Esophagus squamous epithelium (tissue), 5 donors: ENCODE results near the gene ZC3H13. TPM values are rescaled to one million over a fixed set of nuclear protein-coding genes. Genes with fewer than 3 reads are reported as not detected.

Source experiments
- DNase-seq: peaks from one replicate; lab custom pipeline; 2025; lab: John Stamatoyannopoulos, UW
- H3K27ac ChIP-seq, 4 donors: fragments of 200-600 bp; sonication (generic); one replicate each; pipeline ENCODE4 v1.5.1; 2016 to 2019; ENCODE audit warnings: mild to moderate bottlenecking in 1 of 4
- H3K27me3 ChIP-seq, 4 donors: fragments of 200-600 bp; sonication (generic); 1 replicate in 3 of 4; 2 replicates in 1 of 4; pipeline versions ENCODE4 v1.5.1 to v1.6.0; 2017 to 2021; ENCODE audit warnings: antibody characterized with exemption in 1 of 4
- H3K36me3 ChIP-seq, 3 donors: fragments of 200-600 bp; sonication (generic); one replicate each; pipeline ENCODE4 v1.5.1; 2016 to 2019
- H3K4me1 ChIP-seq, 3 donors: fragments of 200-600 bp; sonication (generic); one replicate each; pipeline ENCODE4 v1.5.1; 2017 to 2019
- H3K4me3 ChIP-seq, 4 donors: fragments of 200-600 bp; sonication (generic); 1 replicate in 3 of 4; 2 replicates in 1 of 4; pipeline ENCODE4 v1.5.1; 2016 to 2019; ENCODE audit warnings: mild to moderate bottlenecking in 2 of 4, moderate library complexity in 1 of 4
- H3K9me3 ChIP-seq, 3 donors: fragments of 200-600 bp; sonication (generic); one replicate each; pipeline ENCODE4 v1.5.1; 2016 to 2019
- CTCF ChIP-seq, 6 experiments: fragments of 450-650 bp in 4 of 6; fragments of 200-600 bp in 2 of 6; sonication (generic) in 2 of 6; IDR thresholded peaks; one replicate each; pipeline ENCODE4 v1.5.1; 2016 to 2019; ENCODE audit warnings: antibody characterized with exemption in 6 of 6, mild to moderate bottlenecking in 4 of 6, moderate library complexity in 4 of 6
- POLR2A ChIP-seq, 4 donors: fragments of 450-650 bp; IDR thresholded peaks; one replicate each; pipeline ENCODE4 v1.6.1; 2017; ENCODE audit warnings: antibody characterized with exemption in 4 of 4, mild to moderate bottlenecking in 4 of 4, moderate library complexity in 3 of 4
- WGBS, 2 donors: methylation state at CpG; one replicate each; pipeline ENCODE4 v1.1.5; 2018; 5-methylcytosine and 5-hydroxymethylcytosine counted together
- intact Hi-C: fragments of 100-400 bp; cut with DNase I; formaldehyde crosslinking; loops from one replicate; pipeline ENCODE4 v1.15.0; 2022
- total RNA-seq, 4 donors: library from RNA; depleted of rRNA; stranded (reverse); fragments of >200 nt; gene quantifications; one replicate each; pipeline ENCODE4 v1.1.0, GENCODE V29; 2016
- donor health status: DM: yes; HTN: yes; CAD: no.

Gene ZC3H13
- total RNA-seq, 4 donors from 2014 or later, result 12.4 to 28.8 (median 15.3) TPM

GRCh38 chr13:46041419-46041839 lies 11.1 kb downstream of the ZC3H13 start:
- H3K27me3 ChIP-seq, result no peaks in the 10 kb centered on the region
- no peak for TF ChIP-seq POLR2A (IDR thresholded peaks at IDR 0.05)
- no peak for TF ChIP-seq CTCF (IDR thresholded peaks at IDR 0.05)
- DNase-seq, result no peak
- no peaks in the 10 kb centered on the region for H3K4me1 ChIP-seq
- WGBS, 2 donors, result 89 to 95% methylated on average over 4 of the region's 4 CpGs
- intact Hi-C loops, result no loop called here
- no peaks in the 10 kb centered on the region for H3K9me3 ChIP-seq
- peaks cover 0 to 62% (median 5%) of the 10 kb centered on the region in 3 donors for H3K36me3 ChIP-seq
- no peak overlapping the region for H3K4me3 ChIP-seq
- H3K27ac ChIP-seq, result no peak overlapping the region

- Histone ChIP-seq H3K27ac (no peak overlapping the region), H3K4me3 (no peak overlapping the region), H3K9me3 (no peaks in the 10 kb centered on the region), H3K36me3 (peaks cover 0 to 69% (median 5%) of the 10 kb centered on the region in 3 donors), H3K27me3 (no peaks in the 10 kb centered on the region), H3K4me1 (no peaks in the 10 kb centered on the region)
- no peak for DNase-seq
- TF ChIP-seq POLR2A (IDR thresholded peaks at IDR 0.05), result no peak
- 75 to 77% methylated on average over 2 of the region's 2 CpGs for WGBS, 2 donors
- intact Hi-C loops, result no loop called here
These were observed 11.8 kb downstream of the ZC3H13 start for GRCh38 chr13:46040763-46041162.

GRCh38 chr13:46039411-46040182 lies 12.9 kb downstream of the ZC3H13 start:
- Histone ChIP-seq H3K4me3 (no peak overlapping the region), H3K36me3 (peaks cover 0 to 80% (median 5%) of the 10 kb centered on the region in 3 donors), H3K4me1 (no peaks in the 10 kb centered on the region), H3K27ac (no peak overlapping the region), H3K27me3 (no peaks in the 10 kb centered on the region), H3K9me3 (no peaks in the 10 kb centered on the region)
- TF ChIP-seq CTCF (IDR thresholded peaks at IDR 0.05), result no peak
- TF ChIP-seq POLR2A (IDR thresholded peaks at IDR 0.05), result no peak
- DNase-seq, result no peak
- WGBS, 2 donors, result 91 to 92% methylated on average over 6 of the region's 6 CpGs
- intact Hi-C loops, result no loop called here

- no peaks in the 10 kb centered on the region for H3K27me3 ChIP-seq
- no peak overlapping the region for H3K27ac ChIP-seq
- peaks cover 0 to 93% (median 5%) of the 10 kb centered on the region in 3 donors for H3K36me3 ChIP-seq
- 95 to 97% methylated on average over 4 of the region's 4 CpGs for WGBS, 2 donors
- H3K4me3 ChIP-seq, result no peak overlapping the region
- no peaks in the 10 kb centered on the region for H3K4me1 ChIP-seq
- H3K9me3 ChIP-seq, result no peaks in the 10 kb centered on the region
- DNase-seq, result no peak
- intact Hi-C loops, result no loop called here
- TF ChIP-seq CTCF (IDR thresholded peaks at IDR 0.05), result no peak
- no peak for TF ChIP-seq POLR2A (IDR thresholded peaks at IDR 0.05)
These were observed 14.2 kb downstream of the ZC3H13 start for GRCh38 chr13:46038296-46038695.

DNA sequence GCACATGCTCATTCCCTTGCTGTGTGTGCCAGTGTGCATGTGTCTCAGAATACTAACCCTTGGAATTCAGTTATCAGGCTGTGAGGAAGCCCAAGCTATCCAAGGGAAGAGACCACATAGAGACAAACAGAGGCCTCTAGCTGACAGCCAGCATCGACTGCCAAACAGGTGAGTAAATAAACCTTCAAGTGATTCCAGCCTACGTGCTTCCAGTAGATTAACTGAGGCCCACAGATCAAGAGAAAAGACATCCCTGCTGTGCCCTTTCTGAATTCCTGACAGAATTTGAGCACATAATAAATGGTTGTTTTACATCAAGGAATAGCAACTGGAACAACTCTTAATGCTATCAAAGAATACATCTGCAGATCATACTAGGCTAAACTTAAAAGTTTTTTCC lies 17.5 kb downstream of the ZC3H13 start:
- 64 to 88% methylated on average over 2 of the region's 2 CpGs for WGBS, 2 donors
- no peaks in the 10 kb centered on the region for H3K9me3 ChIP-seq
- intact Hi-C loops, result no loop called here

More for the DNA sequence above, 17.5 kb downstream of the ZC3H13 start:
- TF ChIP-seq CTCF (IDR thresholded peaks at IDR 0.05) (no peak), POLR2A (IDR thresholded peaks at IDR 0.05) (no peak)
- no peaks in the 10 kb centered on the region for H3K4me1 ChIP-seq
- no peak for DNase-seq
- H3K27me3 ChIP-seq, result no peaks in the 10 kb centered on the region
- H3K36me3 ChIP-seq, result peaks cover 0 to 77% (median 5%) of the 10 kb centered on the region in 3 donors
- H3K27ac ChIP-seq, result no peak overlapping the region
- no peak overlapping the region for H3K4me3 ChIP-seq
